Choroid plexus epithelial cell (primary cell): Measurements from ENCODE around the gene ZNF774.
"Not testable (repeated sequence)": the region's sequence is repeated elsewhere in the genome, so short reads cannot be mapped to it uniquely, and the experiment has no call there.

Experiments used
- DNase-seq: peaks from one replicate; pipeline ENCODE4 v3.0.0-alpha.2; 2010; ENCODE audit warnings: low read depth
- H3K4me3 ChIP-seq: 2 replicates; pipeline ENCODE4 v1.5.1; 2011; ENCODE audit warnings: low read depth, mild to moderate bottlenecking, control low read depth, low read length, moderate library complexity
- CTCF ChIP-seq: conservative IDR thresholded peaks from 2 replicates; pipeline ENCODE4 v1.5.1; 2011; ENCODE audit warnings: low read depth, mild to moderate bottlenecking, control low read depth, inconsistent platforms, low read length, moderate library complexity

Gene ZNF774

GRCh38 chr15:90407336-90407735, 55.3 kb downstream of the ZNF774 start:
- no peak for TF ChIP-seq CTCF
- H3K4me3 ChIP-seq = no peak overlapping the region
- no peak for DNase-seq

GRCh38 chr15:90407871-90408317, 55.8 kb downstream of the ZNF774 start:
- no peak overlapping the region for H3K4me3 ChIP-seq
- no peak for TF ChIP-seq CTCF
- DNase-seq = peak; percentile 66

GRCh38 chr15:90408657-90409056, 56.6 kb downstream of the ZNF774 start:
- DNase-seq = no peak
- H3K4me3 ChIP-seq = no peak overlapping the region
- TF ChIP-seq CTCF = no peak

- DNase-seq, H3K4me3 ChIP-seq: not testable (repeated sequence)
Measured at GRCh38 chr15:90409587-90409986, 57.5 kb downstream of the ZNF774 start.

- not testable (repeated sequence) for DNase-seq, H3K4me3 ChIP-seq
Measured at GRCh38 chr15:90410316-90410715, 58.2 kb downstream of the ZNF774 start.

GRCh38 chr15:90411176-90411575, 59.1 kb downstream of the ZNF774 start:
- no peak for TF ChIP-seq CTCF

More at GRCh38 chr15:90411176-90411575, 59.1 kb downstream of the ZNF774 start:
- DNase-seq = no peak
- no peak overlapping the region for H3K4me3 ChIP-seq
